Transverse colon (tissue), 3 donors: ENCODE measurements around the gene ATF6B.

Source experiments
- CTCF ChIP-seq, 5 experiments: fragments of 200-600 bp in 3 of 5; fragments of 450-650 bp in 2 of 5; sonication (generic) in 3 of 5; IDR thresholded peaks; 1 replicate in 2 of 5; 2 replicates in 3 of 5; pipeline ENCODE4 v1.5.1; 2016 to 2017; ENCODE audit warnings: antibody characterized with exemption in 5 of 5, inconsistent platforms in 3 of 5, mild to moderate bottlenecking in 2 of 5, moderate library complexity in 1 of 5
- POLR2A ChIP-seq: fragments of 450-650 bp; IDR thresholded peaks from one replicate; pipeline ENCODE4 v1.6.1; 2016; ENCODE audit warnings: antibody characterized with exemption, mild to moderate bottlenecking, moderate library complexity

- TF ChIP-seq POLR2A (no peak), CTCF (IDR thresholded peaks at IDR 0.05) (no peak)
Observed at GRCh38 chr6:32152769-32153563, 24.9 kb upstream of the ATF6B start.
